Embryonic facial prominence (tissue), 1 donor: ENCODE results near the gene KLF13.

Source experiments
- DNase-seq: peaks from one replicate; pipeline ENCODE4 v3.0.0-alpha.2; 2016; ENCODE audit errors: extremely low spot score

Gene KLF13

DNA sequence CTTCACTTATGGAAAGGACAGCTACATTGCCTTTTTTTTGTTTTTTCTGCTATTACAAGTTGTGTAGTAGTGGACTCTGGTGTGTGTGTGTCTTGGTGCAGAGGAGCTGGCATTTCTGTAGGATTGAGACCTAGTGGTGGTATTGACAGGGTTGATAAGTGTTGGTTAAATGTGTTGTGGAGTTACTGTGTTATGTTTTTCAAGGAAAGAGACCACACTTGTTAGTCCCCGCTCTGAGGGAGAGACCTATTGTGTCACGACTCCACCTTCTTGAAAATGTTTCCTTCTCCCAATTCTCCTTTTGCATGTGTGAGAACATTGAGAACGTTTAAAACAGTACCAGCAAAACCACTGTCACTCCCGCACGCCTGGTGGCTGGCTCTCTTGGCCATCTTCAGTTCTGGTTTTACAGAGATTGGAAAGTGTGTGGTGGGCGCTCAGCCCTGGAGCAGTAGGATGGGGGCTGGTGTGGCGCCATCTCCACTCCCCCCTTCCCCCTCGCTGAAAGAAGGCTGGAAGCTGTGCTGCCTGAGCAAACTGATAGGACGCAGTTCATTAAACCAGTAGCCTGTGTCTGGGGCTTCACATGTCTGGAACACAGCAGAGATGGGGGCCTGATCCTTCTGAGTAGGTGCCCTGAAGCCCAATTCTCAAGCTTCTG, 5.5 kb downstream of the KLF13 start:
- no peak for DNase-seq

DNA sequence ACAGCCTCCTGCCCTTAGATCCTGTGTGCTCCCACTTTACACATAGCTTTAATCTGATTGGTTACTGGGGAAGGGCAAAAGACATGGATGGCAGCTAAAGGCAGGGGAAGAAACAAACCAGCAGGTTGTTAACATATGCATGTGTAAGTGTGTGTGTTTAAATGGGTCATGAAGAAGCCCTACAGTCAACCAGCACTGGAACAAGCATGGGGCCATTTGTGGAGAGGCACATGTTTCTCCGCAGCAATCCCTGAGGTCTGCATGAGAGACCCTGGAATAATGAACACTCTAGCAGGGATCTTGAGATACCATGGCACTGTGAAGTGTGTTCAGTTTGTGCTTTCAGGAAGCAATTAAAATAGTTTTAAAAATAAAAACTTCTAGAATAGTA, 6.0 kb downstream of the KLF13 start:
- DNase-seq = no peak

- DNase-seq = no peak
These were observed 6.5 kb downstream of the KLF13 start for GRCh38 chr15:31333119-31333518.

GRCh38 chr15:31333820-31334219, 7.2 kb downstream of the KLF13 start:
- no peak for DNase-seq

DNA sequence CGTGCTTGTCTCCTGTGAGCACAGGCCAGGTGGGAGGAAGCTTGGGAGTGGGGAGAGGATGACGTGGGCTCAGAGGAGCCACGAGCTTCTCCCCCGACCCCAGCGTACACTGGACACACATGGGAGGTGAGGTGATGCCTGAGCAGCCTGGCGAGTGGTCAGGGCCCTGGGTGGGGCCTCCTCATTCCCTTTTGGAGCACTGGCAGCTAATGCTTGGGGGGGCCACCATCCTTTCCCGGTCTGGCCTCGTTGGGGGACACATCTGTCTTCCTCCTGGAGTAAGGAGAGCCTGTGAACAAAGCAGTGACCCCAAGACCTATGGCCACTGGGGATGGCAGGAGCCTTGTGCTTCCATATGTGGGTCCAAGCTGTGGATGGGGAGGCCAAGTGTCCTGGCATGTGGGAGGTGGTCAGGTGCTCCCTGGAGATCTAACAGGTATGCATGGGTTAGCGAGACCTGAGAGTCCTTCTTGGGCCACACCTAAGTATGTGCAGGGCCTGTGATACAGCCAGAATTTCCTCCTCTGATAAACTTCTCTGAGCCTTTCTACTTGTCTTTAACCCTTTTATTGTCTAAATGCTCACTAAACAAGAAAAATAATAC, 9.5 kb downstream of the KLF13 start:
- no peak for DNase-seq

DNA sequence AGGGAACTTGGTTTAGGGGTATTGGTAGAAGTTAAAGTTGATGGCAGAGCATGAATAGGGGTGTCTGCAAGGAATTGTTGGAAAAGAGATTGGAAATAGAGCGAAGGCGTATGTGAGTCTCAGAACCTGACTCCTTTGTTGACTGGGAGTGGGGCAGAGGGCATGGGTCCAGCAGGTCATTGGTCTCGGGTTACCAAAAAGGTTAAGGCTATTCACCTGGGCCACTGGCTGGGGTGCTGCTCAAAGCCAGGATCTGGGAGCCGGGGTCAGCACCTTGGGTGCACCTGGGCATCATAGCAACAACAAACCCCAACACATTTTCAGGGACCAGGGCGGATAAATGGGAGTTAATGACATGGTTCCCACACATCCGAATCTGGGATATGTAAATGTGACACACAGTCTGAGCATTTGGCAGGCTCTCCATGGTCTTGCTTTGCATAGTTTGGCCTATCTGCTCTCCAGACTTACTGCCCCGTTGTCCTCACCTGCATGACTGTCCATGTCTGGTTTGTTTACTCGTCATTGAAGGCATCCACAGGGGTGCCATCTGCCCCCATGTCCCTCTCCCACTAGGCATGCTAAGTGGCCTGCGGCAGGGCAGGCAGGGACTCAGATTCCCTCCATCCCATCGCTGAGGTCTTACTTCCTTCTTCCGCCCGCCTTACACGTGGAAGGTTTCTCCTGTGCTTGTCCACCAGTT, 10.1 kb downstream of the KLF13 start:
- no peak for DNase-seq

GRCh38 chr15:31337352-31338031, 10.9 kb downstream of the KLF13 start:
- DNase-seq = no peak

GRCh38 chr15:31338318-31338878, 11.8 kb downstream of the KLF13 start:
- no peak for DNase-seq

DNA sequence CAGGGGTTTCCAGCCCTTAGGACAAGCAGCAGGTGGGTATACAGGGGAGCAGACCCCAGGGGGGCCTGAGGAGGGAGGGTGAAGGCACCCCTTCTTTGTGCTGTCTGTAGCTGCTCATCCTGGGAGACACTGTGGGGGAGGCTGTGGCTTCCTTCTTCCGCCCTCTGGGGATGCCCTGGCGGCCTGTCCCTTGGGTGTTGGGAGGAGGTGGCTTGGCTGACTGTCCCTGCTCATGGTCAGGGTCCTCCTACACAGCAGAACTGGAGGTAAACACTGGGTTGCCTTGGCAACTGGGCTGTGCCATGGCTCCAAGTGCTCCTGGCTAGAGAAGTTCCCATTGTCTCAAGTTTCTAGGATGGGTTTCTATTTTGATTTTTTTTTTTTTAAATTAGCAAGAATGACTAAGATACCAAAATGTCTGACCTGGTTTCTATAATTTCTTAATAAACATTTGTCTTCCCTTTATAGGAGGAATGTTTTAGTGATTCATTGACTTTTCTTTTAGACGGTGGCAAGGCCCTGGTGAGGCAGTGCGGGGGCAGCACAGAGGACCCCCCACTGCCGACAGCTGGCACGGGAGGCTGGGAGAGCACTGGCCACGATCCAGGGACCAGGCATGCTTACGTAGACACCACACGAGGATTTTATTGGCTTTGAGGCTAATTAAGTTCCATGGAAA, 12.4 kb downstream of the KLF13 start:
- no peak for DNase-seq

DNA sequence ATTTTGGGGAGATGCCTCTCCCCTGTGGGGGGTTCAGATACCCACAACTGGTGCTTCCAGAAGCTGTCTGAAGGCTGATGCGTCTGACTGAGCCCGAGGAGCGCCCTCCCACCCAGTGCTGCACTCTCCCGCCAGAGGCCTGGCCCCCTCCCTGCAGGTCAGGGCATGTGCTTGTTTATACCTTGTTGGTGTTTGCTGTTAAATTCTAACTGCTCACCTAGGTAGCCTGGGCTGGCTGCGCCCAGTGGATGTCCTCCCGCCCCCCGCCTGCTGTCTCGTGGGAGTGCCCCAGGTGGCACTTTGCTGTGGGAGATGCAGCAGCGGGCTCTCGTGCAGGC, 12.9 kb downstream of the KLF13 start:
- no peak for DNase-seq

DNA sequence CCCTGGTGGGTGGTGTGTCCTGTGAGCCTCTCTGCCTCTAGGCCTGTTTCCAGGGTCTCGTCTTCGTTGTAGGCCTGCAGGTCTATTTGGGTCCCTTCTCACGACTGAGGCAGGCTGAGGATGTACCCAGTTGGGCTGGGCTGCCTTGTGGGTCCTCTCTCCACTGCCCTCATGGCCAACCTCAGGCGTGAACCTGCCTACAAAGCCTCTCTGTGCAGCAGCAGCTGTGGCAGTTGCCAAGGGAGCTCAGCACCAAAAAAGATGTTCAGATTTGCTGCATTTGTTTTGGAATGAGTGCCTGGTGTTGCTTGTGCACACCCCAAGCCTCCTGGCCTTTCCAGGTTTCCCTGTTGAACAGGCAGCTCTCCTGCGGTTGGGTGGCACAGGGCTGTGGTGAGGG, 13.4 kb downstream of the KLF13 start:
- no peak for DNase-seq

DNA sequence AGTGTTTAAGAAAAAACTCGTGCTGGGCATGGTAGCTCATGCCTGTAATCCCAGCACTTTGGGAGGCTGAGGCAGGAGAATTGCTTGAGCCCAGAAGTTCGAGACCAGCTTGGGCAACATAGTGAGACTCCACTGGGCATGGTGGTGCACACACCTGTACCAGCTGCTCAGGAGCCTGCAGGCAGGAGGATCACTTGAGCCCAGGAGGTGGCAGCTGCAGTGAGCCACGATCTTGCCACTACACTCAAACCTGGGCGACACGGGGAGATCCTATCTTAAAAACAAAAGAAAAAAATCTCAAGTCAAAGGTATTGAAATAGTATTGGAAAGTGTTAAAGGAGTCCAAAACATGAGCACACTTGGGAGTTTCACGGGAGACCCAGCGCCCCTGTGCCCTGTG, 14.0 kb downstream of the KLF13 start:
- no peak for DNase-seq

DNA sequence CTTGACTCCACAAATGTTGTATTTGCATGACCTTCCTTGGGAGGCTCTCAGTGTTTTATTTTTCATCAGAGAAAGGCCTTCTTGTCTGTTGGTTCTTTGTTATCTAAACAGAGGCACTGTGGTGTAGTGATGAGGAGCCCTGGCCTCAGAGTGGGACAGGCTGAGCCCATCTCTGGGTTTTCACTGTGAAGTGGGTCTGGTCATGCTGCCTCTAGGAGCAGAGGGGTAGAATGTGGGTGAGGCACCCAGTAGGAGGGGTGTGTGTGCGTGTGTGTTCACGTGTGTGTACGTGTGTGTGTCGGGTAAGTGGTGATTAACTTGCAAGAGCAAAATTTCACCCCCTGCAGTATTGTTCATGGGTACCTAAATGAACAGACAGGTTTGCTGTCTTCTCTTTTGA, 14.4 kb downstream of the KLF13 start:
- no peak for DNase-seq

GRCh38 chr15:31341496-31342195, 15.0 kb downstream of the KLF13 start:
- no peak for DNase-seq

DNA sequence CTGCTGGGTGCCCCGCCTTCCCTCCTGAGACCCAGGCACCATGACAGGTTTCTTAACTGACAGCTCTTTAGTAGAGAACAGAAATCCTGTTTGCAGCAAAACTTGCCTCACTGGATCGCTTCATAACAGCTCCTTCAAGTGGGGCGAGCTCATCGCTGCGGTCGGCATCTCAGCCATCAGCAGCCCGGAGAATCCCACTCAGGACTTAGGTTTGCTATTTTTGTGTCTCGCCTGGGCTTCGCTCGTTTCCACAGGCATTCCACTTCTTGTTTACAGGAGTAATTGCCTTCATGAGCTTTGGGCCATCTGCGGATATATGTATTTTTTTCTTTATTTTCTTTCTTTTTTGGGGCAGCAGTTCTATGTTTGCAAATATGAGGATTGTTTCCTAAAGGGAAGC, 15.7 kb downstream of the KLF13 start:
- no peak for DNase-seq

DNA sequence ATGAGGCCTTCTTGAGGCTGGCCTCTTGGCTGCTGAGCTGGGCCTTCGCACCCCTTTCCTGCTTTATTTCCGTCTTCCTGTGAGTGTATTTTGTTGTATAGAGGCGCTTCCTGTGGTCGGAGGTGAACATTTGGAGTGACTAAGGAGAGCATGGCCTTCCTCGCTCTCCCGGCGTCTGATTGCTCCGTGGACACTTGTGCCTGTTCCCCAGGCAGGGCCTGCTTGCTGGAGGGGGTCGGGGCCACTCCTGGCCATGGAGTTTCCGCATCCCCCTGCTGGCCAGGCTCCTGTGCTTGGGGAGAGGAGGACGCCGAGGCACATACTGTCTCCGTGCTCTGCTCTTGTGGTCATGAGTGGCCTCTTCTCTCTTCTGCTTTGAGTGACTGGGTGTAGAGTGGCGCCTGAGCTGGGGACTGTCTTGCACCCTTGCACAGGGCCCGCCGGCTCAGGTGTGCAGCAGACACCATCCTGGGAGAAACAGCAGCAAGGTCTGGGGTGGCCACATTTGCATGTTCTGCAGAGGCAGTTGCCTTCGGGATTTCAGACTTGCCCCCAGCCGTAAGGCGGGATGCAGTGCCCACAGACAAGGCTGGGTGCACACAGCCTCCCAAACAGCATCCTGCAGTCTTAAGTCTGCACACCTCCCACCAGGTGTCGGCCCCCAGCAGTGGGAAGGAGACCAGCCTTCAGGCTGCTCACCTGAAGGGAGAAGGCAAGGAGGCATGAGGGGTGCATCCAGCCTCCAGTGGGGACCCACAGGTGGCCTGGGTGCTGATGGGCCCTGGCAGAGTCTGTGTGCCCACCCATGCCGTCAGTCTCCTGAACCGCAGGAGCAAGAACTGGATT, 16.4 kb downstream of the KLF13 start:
- DNase-seq = no peak

DNA sequence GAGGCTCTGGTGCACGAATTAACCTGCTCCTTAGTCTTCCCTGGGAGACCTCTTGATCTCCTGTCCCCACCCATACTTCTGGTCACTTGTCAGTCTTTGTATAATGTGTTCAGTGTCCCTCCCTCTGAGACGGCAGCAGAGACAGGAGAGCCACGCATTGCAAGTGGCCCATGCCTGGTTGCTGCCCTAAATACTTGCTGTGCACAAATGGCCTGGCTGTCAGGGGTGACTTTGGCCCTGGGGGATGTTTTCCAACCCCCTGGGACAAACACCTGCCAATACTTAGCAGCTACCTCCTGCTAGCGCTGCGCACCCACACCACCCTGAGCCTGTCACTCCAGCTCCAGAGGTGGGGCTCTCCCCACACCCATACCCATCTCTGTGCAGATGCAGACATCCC, 17.2 kb downstream of the KLF13 start:
- DNase-seq = no peak

DNA sequence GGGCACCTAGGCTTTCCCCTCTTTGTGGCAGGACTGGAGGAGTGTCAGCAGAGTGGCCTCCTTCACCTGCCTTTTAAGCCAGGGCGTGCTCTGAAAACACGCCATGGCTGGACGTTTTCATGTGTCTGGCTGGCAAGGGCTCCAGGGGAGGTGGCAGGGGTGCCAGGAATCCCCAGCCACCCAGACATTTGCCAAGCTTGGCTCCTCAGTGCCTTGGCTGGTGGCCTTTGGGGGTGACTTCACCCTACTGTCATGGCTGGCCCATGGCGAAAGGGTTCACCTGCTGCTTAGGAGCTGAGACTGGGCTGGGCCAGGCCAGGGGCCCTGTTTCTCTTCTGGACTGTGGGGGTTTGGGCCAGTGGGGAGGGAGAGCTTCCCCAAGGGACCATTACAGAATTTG, 17.6 kb downstream of the KLF13 start:
- DNase-seq = no peak

DNA sequence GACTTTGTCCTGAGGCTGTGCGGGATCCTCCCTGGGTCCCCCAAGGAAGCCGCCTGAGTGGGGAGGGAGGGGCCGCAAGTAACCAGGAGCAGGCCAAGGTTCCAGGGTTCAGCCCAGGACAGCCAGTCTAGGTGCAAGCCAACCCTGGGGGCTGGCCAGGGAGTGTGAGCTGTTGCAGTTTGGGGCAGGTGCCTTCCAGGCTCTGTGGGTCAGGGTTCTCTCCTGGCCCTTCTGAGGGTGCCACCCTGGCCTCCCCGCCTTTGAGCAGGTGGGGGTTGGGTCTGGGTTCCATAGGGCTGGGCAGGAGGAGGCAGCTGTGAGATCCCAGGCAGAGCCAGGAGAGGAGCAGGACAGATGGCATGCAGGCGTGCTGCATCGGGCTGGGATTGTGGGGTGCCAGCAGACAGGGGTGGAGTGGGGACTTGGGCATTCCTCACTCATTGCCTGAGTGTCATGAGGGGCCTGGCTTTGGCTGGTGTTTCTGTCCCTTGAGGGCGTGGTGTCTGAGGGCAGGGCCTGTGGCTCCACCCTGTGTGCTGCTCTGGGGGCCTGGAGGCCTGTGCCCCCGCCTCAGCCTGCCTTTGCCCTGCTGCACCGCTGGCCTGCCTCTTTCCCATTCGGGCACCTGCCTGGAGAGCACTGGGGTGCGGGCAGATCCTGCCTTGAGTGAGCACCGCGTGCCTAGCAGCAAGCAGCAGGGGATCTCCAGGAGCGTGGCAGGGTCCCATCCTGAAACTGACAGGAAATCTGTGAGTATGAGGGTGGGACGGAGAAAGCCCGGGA, 18.4 kb downstream of the KLF13 start:
- no peak for DNase-seq
